ENCODE measurements around the gene BICD1.

DNA sequence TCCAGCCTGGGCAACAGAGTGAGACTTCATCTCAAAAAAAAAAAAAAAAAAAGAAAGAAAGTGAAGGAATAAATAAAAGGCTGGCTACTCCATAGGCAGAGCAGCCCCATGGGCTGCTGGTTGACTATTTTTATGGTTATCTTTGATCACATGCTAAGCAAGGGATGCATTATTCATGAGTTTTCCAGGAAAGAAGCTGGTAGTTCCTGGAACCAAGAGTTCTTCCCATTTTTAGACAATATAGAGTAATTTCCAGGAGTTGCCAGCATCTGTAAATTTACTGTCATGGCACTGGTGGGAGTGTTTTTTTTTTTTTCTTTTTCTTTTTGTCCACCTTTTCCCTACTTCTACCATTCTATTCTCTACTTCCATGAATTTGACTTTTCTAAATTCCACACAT, 316.9 kb downstream of the BICD1 start:
- TF ChIP-seq POLR2A (IDR thresholded peaks at IDR 0.05; ENCODE audit: low read depth, low read length): no peak
- TF ChIP-seq TAF1 (IDR thresholded peaks at IDR 0.05; ENCODE audit: borderline replicate concordance, low read depth, low read length): no peak

Data from GM12892 (cell line).